GM23338 (cell line): ENCODE results near the gene C14orf132.

Experiments used
- CTCF ChIP-seq, 2 experiments: fragments of 200-600 bp in 1 of 2; sonication (generic) in 1 of 2; conservative IDR thresholded peaks; 2 replicates each; pipeline versions ENCODE4 v1.5.1 to v1.6.1; 2016 to 2017; ENCODE audit warnings: antibody characterized with exemption in 2 of 2, low read depth in 2 of 2, mild to moderate bottlenecking in 2 of 2, moderate library complexity in 1 of 2
- EZH2 ChIP-seq: fragments of 200-600 bp; sonication (generic); IDR thresholded peaks from one replicate; pipeline ENCODE4 v1.8.0; 2017; ENCODE audit warnings: antibody characterized with exemption, mild to moderate bottlenecking, low read depth; ENCODE audit not compliant: unreplicated experiment
- EZH2phosphoT487 ChIP-seq: fragments of 200-600 bp; sonication (generic); IDR thresholded peaks from one replicate; pipeline ENCODE4 v1.8.1; 2018; ENCODE audit warnings: antibody characterized with exemption; ENCODE audit not compliant: unreplicated experiment
- JUNB ChIP-seq: IDR thresholded peaks from one replicate; pipeline ENCODE4 v1.6.1; 2016; ENCODE audit warnings: antibody characterized with exemption; ENCODE audit not compliant: unreplicated experiment
- POLR2AphosphoS5 ChIP-seq: IDR thresholded peaks from 2 replicates; pipeline ENCODE4 v1.6.1; 2016; ENCODE audit warnings: antibody characterized with exemption, low read depth
- REST ChIP-seq: IDR thresholded peaks from one replicate; pipeline ENCODE4 v1.6.1; 2018; ENCODE audit warnings: antibody characterized with exemption; ENCODE audit not compliant: unreplicated experiment

GRCh38 chr14:96047101-96047500, 7.9 kb downstream of the C14orf132 start:
- TF ChIP-seq REST, result no peak
- no peak for TF ChIP-seq EZH2
- TF ChIP-seq CTCF (conservative IDR thresholded peaks at IDR 0.05; ENCODE audit: low read depth in 2 of 2), result no peak
- no peak for TF ChIP-seq POLR2AphosphoS5
- no peak for TF ChIP-seq EZH2phosphoT487
- TF ChIP-seq JUNB, result no peak
